HG03095 (cell line): Measurements from ENCODE around the gene GALNT18.

ENCODE experiments used
- ATAC-seq: cut with Tn5 transposase; IDR thresholded peaks from one replicate; pipeline ENCODE4 v1.9.1; 2021; ENCODE audit warnings: moderate library complexity; ENCODE audit not compliant: unreplicated experiment

The GALNT18 gene

DNA sequence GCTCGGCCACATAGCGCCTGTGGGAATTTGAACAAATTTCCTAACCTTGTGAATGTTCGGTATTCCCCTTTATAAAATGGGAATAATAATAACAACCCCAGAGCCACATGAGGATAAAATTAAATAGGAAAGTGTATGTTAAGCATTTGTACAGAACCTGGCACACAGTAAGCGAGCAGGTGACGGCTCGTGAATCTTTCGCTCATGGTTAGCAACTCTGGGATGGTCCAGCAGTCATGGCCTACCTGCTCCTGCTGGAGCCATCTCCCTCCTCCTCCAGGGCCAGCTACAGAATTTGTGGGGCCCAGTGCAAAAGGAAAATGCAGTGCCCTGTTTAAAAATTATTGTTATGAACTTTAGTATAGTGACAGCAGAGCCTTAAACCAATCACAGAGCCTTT is 180.3 kb downstream of the GALNT18 start:
- ATAC-seq, result no peak

DNA sequence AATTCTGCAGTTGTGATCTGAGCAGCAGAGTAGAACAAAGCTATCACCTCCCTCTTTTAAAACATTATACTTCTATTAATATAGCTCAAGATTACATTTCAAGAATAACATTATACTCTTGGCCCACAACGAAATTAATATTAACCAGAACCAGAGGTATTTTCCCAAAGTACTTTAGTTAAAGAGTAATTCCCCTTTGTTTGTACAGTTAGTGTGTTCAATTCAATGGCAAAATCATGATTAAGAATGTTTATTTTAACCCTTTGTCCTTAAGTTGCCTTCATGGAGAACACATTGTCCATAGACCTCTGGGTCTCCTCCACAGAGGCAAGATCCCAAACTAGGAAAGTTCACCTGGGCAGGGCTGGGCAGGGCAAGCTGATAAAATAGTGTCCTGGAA is 180.7 kb downstream of the GALNT18 start:
- no peak for ATAC-seq

DNA sequence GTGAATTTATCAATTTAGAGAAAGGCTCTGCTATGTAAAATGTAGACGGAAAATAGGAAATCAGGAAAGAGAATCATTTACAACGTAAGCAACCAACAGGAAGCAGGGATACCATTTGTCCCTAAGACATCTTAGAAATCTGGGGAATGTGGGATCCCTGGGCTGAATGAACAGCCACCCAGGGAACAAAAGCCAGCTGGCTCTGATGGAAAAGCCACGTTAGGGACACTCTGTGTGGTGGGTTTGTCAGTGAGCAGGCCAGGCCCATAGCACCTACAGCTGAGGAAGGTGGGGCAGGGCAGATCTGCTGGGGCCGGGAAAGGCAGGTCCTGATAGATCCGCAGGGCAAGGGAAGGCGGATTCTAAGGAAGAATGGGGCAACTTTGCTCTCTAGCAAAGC is 181.7 kb downstream of the GALNT18 start:
- ATAC-seq, result no peak

- ATAC-seq, result no peak
Measured at GRCh38 chr11:11439591-11439990, 182.2 kb downstream of the GALNT18 start.

DNA sequence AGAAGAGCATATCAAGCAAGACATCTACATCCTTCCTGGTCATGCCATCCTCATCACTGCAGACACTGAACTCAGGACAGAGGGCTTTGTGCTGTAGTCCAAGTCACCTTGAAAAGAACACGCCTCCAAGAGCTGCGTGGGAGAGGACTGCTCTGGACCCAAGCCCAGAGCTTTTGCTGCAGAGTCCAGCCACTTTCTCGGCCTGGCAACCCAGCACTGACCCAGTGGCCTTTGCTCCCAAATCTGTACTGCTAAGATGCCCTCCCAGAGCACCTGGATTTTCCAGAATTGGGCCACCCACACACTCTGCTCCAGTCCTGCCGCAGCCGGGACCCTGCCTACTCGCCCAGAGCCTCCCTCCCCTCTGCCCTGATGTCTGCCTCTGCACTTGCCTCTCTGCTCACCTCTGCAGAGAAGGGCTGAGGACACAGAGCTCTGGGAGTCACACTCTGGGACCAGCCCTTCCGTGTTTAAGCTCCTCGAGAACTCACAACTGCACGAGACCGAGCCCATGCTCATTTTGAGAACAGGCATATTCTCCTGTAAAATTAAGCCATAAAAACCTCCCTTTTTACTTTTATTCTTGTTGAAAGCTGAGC is 185.0 kb downstream of the GALNT18 start:
- no peak for ATAC-seq

GRCh38 chr11:11435635-11436034 is 186.2 kb downstream of the GALNT18 start:
- ATAC-seq, result no peak

GRCh38 chr11:11433960-11434359 is 187.8 kb downstream of the GALNT18 start:
- ATAC-seq, result no peak

- ATAC-seq, result no peak
Measured at GRCh38 chr11:11432621-11433319, 189.0 kb downstream of the GALNT18 start.

DNA sequence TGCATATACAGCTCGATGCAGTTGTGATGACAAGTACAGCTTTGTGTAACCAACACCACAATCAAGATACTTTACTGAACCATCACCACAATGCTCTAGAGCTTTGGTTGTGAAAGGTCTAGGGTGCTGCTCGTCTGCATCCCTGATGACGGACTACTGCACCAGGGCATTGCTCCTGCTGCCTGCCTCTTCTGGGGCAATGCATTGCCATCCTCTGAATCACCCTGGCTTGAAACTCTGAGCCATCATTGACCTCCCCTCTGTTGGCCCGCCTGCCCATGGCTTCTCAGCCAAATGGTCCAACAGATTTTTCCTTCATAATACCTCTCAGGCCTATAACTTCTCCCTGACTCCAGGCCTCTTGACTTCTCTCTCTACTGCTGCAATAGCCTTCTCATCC is 191.4 kb downstream of the GALNT18 start:
- no peak for ATAC-seq

DNA sequence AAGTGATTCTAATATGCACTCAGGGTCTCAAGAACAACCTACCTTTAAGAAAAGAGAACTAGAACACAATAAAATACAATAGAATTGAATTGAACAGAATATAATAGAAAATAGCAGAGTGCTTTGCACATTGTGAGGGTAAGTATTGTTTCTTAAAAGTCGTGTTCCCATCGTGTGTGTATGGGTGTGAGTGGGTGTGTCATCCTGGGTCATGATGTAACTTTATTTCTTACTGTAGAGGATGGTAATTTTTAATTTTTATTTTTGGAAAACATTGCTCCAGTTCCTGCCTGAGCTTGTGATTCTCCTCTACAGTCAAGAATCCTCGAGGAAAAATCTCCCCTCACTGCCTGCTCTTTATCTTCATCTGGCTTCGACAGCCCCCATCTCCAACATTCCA is 193.1 kb downstream of the GALNT18 start:
- no peak for ATAC-seq

DNA sequence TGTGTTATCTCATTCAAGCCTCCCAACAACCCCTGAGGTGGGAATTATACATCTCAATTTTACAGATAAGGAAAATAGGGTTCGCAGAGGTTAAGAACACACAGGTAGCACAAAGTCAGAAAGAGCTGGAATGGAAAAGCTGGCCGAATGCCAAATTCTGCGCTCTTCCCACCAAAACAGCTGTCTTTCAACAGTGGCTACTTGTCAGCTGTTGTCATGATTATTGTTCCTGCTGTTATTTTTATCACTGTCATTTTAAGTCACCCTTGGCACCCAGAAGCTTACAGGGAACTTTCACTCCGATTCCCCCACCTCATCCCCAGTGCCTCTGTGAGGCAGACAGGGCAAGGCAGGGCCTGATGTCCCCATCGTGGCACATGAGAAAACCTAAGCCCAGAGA is 194.3 kb downstream of the GALNT18 start:
- no peak for ATAC-seq

GRCh38 chr11:11427140-11427539 is 194.7 kb downstream of the GALNT18 start:
- ATAC-seq, result no peak

DNA sequence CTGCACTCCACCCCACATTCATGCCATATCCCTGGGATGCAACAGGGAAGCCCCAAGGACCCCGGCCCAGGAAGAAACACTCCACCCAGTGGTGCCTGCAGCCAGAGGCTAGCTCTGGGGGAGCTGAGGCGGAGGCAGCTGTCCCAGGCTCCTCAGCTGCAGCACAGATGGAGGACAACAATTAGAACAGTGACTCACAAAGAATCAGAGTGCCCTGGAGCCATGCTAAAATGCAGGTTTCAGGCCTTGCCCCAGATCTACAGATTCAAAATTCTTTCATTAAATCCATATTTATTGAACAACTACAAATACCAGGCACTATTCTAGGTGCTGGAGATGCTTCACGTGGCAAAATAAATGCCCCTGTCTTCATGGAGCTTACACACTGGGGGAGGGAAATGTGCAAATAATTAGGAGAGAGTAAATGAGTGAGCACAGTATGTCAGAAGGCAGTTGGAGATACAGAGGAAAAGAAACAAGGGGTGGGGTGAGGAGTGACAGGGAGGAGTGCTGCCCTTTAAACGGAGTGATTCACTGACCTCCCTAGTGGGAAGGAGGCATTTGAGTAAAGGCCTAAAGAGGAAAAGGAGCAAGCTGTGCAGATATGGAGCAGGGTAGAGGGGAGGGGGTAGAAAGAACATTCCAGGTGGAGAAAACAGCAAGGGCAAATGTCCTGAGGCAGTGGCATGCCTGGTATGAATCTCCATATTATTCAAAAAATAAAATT is 195.4 kb downstream of the GALNT18 start:
- ATAC-seq, result no peak

DNA sequence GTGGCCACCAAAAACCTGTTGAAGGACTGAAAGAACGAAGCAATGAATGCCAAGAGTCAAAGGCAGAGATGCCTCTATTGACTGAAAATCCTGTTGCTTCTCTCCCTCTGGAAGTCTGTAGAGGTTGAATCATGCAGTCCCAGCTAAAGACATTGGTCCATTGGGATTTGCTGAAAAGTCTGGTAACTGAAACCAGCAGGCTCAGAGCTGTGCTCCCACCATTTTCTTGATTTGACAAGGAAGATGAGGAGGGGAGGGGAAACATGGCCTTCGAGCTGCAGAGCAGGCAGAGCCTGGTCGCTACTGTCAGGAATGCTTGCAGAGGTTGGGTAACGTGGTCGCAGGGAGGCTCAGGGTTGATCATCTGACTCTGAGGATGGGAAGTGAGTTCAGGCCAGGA is 196.0 kb downstream of the GALNT18 start:
- no peak for ATAC-seq

- no peak for ATAC-seq
Measured at GRCh38 chr11:11424688-11425087, 197.1 kb downstream of the GALNT18 start.

DNA sequence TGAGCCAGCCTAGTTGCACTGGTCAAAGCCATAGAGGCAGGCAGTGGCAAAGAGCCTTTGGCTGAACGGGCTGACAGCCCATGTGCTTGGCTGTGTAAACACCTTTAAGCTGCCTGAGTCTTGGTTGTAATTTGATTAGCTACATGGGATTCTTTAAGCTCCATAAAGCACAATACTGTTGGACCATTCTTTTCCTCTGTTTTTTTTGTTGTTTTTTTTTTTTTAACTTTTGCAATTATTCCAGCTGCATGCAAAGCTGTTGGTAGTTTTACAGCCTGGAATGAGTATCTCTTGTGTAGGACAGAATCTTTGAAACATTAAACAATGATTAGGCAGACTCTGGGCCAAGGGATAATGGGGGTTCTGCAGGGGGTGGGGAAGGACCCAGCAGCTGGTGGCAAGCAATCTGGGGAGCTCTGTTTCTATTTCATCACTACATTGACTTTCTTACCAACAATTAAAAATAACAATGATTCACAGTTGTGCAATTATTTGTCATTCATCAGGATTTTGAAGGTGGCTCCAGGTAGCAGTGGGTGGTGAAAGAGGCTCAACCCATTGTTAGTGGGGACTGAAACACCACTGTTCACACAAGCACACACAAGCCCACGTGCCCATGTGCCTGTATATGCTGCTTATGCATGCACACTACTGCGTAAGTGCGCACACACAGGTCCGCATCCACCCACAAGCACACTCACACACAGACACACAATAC is 199.2 kb downstream of the GALNT18 start:
- ATAC-seq, result no peak

DNA sequence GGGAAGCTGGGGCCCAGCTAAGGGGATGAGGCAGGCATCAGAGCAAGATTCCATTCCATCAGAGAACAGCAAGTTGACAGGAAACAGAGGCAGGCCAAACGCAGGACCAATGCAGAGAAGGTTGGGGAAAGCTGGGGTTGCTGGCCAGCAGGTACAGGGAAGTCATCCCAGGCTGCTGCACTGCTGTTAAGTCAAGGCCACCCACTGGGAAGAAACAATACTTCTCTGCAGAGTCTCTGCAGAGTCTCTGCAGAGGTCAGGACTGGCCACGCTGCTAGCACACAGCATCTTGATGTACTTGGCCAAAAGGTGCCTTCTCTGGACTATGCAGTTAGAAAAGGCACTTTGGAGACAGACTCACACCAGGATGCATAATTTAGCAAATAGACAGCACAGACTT is 200.3 kb downstream of the GALNT18 start:
- no peak for ATAC-seq

DNA sequence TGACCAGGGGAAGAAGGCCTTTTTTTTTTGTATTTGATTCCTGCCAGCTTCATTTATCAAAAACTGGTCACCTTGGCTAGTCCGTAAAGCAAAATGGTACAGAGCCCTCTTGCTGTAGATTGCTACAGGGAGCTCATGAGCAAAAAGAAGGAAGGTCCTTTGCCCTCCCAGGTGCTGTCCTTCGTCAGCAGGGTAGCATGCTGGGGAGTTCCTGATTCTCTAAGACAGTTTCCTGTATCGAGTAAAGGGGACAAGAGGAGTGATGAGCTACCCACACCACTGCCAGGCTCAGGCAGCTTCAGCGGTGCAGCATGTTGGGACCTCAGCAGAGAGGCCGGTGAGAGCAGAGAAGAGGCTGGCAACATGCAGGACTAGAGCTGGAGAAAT is 200.9 kb downstream of the GALNT18 start:
- no peak for ATAC-seq

GRCh38 chr11:11420191-11420898 is 201.5 kb downstream of the GALNT18 start:
- no peak for ATAC-seq

GRCh38 chr11:11419747-11420146 is 202.1 kb downstream of the GALNT18 start:
- ATAC-seq, result no peak

- ATAC-seq, result no peak
Measured at GRCh38 chr11:11416917-11417316, 204.9 kb downstream of the GALNT18 start.
